ENCODE results near the gene TCEAL3. TPM values are rescaled to one million over a fixed set of nuclear protein-coding genes. Genes with fewer than 3 reads are reported as not detected.
"Not testable (repeated sequence)": the region's sequence is repeated elsewhere in the genome, so short reads cannot be mapped to it uniquely, and the experiment has no call there.

Gene TCEAL3, protein sequence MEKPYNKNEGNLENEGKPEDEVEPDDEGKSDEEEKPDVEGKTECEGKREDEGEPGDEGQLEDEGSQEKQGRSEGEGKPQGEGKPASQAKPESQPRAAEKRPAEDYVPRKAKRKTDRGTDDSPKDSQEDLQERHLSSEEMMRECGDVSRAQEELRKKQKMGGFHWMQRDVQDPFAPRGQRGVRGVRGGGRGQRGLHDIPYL
- 1.0 and 1.6 TPM in 2 replicates for total RNA-seq

DNA sequence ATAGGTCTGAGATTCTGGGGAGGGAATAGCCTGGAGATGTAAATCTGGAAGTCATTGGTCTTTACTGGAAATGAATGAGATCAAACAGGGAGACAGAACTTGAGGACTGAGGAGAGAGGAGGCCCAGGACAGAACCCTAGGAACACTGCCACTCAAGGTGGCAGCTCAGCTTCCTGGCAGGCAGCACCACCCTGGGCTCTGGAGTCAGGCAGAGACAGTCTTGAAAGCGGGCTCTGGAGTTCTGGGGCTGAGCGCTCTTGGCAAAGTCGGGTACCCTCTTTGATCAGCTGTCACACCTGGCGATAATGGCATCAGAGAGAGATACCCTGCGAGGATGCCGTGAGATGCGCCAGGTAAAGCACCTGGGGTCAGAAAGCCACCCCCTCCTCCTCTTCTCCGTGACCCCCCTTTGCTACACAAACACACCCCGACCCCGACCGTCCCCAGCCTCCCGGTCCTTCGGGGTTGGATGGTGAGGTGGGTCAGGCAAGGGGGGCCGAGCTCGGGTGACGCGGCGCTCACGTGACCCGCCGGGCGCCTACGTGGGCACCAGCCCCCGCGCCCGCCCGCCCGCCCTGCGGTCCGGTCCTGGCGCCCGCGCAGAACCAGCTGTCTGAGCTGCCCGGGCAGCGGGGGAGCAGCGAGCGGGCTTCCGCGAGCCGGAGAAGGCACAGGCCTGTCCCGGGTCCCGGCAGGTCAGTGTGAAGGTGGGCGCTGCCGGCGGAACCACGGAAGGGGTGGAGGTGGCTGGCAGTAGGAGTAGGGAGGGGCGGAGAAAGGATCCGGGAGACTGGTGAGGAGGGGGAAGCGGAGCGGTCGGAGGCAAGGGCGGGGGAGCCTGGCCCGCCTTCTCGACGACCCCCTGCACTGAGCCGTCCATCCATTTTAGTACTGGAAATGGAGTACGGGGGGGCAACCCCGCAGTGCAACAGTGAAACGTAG, at the start of gene TCEAL3:
TCEAL3 (plus strand) TSS at position 600 of the 942 bp plus-strand sequence. CDS start 1,102 bp downstream, outside the sequence.
- intact Hi-C loops (cut with micrococcal nuclease), result no loop called here

DNA sequence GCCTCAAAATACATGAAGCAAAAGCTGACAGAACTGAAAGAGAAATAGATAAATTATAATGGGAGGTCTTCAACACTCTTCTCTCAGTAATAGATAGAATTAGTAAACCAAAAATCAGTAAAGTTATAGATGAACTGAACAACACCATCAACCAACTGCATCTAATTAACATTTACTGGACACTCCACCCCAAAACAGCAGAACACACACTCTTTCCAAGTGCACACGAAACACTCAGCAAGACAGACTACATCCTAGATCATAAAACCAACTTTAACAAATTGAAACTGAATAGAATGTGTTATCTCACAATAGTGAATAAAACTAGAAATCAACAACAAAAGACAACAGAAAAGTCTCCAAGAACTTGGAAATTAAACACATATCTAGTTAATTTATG, 47.5 kb upstream of the TCEAL3 start:
- intact Hi-C loops (cut with micrococcal nuclease), result no loop called here

DNA sequence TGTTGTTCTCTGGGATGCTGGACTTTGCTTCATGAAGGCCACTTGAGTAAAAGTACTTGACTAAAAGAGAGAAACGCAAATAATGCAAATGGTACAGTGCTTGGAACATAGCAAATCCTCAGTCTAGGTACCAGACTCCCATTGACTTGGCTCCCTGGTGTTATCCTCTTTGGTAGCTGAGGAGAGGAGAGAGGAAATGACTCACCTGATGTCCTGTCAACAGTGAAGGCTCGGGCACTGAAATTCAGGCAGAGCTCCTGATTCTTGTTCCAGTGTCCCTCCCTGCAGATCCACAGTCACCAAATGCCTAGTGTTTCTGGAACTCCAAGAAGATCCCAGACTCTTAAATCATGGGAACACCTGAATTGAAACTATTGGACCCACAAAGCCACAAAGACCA, 45.0 kb upstream of the TCEAL3 start:
- intact Hi-C loops (cut with micrococcal nuclease), result no loop called here

DNA sequence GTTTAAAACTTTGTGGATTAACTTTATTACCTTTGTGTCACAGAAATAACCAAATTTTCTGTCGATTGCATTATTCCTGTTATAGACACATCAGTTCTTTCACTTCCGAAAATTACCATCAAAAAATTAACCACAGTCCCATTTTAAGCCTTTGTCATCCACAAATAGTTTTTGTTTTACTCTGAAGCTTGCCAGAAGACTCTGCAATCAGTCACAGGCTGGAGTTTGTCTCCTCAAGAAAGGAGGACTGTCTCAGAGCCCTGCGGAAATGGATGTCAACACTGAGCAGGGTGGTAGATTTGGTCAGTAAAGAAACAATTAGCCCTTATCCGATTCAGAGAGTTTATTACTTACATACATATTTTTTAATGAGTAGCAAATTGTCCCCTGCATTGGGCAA, 42.6 kb upstream of the TCEAL3 start:
- intact Hi-C loops (cut with micrococcal nuclease), result no loop called here

DNA sequence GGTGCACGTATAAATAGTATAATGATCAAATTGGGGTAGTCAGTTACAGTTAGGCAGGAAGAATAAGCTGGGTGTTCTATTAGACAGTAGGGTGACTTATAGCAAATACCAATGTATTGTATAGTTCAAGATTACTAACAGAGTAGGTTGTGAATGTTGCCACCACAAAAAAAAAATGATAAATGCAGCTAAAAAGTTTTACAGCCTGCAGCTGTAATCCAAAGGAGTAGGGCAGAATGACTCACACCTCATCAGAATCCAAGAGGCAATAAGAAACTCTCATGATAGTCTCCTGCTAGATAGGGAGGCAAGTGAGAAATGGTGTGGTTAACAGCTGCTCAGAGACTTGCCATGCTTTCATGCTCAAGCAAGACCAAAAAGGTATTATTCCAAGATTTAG, 42.0 kb upstream of the TCEAL3 start:
- intact Hi-C loops (cut with micrococcal nuclease), result no loop called here

DNA sequence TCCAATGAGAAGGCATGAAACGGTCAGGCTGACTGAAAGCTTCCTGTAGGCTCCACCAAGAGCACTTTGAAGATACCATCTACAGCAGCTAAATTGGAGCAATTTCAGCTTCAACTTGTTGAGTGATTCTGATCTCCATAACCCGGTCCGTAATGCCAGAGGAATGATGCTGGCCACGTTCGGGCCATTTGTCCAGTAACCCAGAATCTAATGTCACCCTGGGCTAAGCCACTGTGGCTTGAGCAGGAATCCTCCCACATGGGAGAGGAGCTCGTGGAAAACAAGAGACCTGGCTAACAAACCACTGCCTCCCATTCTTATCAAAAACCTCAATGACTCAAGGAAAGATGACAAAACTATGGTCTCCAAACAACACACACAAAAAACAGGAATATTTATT, 36.6 kb upstream of the TCEAL3 start:
- intact Hi-C loops (cut with micrococcal nuclease), result no loop called here

DNA sequence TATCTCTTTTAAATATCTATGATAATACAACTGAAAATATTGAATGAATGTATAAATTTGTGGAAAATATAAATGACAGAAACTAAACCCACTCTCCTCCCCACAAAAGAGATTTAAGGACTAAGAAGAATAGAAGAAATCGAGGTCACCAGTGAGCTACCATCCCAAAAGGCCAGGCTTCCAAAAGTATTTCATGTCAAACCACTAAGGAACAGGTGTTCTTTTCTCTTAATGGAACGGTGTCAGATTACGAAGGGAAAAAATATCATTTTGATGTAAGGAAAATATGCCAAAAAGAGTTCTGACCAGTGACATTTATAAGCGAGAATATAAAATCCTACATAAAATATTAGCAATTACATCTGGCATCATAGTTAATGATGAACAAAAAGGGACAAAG, 36.0 kb upstream of the TCEAL3 start:
- intact Hi-C loops (cut with micrococcal nuclease), result no loop called here

DNA sequence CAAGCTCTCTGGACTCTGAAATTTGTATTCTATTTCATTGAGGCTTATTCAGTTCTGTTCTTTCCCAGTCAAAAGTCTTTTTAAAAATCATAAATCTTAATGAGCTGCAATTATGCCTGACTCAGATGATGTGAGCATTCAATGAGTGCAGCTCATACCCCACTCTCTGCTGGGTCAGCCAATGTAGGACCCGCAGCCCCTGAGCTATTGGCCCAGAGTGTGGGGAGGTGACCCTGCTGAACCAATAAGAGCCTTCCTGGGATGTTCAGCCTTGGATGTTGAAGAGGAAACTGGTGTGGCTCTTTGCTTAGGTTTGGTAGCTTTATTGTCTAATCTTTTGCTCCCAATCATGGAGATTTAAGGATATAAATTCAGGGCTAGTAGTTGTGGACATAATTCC, 34.6 kb upstream of the TCEAL3 start:
- intact Hi-C loops (cut with micrococcal nuclease), result no loop called here

DNA sequence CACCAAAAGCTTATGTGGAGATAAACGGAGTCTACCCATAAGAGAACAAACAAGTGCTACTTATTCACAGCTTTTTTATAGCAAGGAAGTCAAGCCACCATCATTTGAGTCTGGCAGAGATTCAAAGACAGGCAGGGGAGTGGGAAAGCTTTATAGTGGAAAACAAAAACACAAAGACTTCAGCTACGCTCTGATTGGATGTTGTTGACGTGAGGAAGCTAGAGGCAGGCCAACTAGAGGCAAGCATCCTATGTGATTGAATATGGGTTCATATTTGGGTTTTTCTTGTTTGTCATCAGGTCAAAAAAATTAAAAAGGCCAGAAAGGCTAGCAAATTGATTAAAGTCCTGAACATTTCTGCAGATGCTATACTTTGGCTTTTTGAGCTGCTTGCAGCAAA, 23.2 kb upstream of the TCEAL3 start:
- intact Hi-C loops (cut with micrococcal nuclease), result no loop called here

DNA sequence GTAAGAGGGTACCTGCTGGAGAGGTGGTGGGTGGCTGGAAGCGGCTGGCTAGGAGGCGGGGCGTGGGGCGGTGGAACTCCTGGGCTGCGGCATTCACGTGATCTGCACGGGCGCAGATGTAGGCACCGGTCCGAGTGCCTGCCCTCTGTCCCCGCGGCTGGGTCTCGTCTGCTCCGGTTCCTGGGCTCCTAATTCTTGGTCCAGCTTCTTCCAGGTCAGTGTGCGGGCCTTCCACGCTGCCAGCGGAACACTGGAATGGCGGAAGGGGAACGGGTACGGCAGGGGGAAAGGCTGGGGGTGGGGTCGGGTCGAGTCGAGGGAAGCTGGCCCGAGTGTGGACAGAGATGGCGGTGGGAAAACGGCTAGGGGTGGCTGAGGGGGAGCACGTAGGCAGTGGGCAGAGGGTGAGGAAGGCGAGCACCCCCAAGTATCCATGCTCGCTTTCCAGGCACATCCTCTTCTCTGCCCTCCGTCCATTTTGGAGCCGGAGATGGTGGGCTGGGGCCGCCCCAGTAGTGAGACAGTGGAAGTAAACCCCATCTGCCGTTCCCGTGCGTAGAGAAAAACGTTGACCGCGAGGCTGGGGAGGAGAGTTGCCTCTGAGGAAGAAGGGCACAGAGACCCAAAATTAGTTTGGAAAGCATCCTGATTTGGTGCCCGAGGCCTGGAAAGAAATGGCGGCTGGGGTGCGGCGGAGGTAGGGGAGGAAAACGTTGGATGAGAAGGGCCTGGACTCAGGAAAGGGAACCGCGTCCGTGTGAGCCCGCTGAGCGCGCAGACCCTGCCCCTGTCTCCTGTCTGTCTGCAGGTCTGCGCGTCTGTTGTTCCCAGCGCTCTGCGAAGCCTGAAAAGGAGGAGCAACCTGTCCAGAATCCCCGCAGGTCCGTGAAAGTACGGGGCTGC, 22.1 kb upstream of the TCEAL3 start, which contains the start of gene TCEAL4:
TCEAL4 (plus strand) TSS at position 105 of the 903 bp plus-strand sequence. CDS start 1,161 bp downstream, outside the sequence.
- intact Hi-C loops (cut with micrococcal nuclease), result no loop called here

DNA sequence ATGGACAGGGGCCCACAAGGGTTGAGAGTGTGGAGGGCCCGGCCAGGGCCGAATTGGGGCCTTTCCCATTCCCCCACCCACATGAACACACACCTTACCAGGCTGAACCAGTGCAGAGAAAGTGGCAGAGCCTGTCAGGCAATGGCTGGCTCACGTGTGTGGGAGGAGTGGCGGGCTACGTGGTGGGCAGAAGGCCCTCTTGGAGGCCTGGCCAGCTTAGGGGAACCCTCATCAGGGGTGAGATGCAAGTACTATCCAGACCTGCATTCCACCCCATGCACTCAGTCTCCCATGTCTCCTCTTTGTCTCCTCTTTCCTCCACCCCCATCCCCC, 21.5 kb upstream of the TCEAL3 start:
- intact Hi-C loops (cut with micrococcal nuclease), result no loop called here

DNA sequence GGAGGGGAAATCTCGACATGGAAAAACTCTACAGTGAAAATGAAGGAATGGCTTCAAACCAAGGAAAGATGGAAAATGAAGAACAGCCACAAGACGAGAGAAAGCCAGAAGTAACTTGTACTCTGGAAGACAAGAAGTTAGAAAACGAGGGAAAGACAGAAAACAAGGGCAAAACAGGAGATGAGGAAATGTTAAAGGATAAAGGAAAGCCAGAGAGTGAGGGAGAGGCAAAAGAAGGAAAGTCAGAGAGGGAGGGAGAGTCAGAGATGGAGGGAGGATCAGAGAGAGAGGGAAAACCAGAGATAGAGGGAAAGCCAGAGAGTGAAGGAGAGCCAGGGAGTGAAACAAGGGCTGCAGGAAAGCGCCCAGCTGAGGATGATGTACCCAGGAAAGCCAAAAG, 21.1 kb upstream of the TCEAL3 start:
- intact Hi-C loops (cut with micrococcal nuclease), result no loop called here

DNA sequence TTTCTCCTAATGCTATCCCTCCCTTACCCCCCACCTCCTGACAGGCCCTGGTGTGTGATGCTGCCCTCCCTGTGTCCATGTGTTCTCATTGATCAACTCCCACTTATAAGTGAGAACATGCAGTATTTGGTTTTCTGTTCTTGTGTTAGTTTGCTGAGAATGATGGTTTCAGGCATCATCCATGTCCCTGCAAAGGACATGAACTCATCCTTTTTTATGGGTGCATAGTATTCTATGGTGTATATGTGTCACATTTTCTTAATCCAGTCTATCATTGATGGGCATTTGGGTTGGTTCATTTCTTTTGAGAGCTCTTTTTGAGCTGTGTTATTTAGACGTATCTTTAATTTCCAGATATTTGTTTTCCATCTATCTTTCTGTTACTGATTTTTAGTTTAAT, 15.5 kb upstream of the TCEAL3 start:
- intact Hi-C loops (cut with micrococcal nuclease), result not testable (repeated sequence)

DNA sequence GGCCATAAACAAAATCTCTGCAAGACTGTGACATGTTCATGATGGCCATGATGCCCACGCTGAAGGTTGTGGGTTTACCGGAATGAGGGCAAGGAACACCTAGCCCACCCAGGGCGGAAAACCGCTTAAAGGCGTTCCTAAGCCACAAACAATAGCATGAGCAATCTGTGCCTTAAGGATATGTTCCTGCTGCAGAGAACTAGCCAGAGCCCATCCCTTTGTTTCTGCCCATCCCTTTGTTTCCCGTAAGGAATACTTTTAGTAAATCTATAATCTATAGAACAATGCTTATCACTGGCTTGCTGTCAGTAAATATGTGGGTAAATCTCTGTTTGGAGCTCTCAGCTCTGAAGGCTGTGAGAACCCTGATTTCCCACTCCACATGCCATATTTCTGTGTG, 12.6 kb upstream of the TCEAL3 start:
- intact Hi-C loops (cut with micrococcal nuclease), result not testable (repeated sequence)

DNA sequence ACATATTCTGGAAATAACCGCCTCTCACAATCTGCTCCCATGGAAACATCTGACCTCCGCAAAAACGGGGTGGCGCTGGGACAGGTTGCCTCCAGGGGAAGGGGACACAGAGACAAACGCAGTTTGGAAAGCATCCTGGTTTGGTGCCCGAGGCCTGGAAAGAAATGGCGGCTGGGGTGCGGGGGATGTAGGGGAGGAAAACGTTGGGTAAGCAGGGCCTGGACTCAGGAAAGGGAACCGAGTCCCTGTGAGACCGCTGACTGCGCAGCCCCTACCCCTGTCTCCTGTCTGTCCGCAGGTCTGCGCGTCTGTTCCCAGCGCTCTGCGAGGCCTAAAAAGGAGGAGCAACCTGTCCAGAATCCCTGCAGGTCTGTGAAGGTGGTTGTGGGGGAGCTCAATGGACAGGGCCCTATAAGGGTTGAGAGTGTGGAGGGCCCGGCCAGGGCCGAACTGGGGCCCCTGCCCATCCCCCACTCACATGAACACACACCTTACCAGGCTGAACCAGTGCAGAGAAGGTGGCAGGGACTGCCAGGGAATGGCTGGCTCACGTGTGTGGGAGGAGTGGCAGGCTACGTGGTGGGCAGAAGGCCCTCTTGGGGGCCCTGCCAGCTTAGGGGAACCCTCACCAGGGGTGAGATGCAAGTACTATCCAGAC, 672 bp downstream of the TCEAL3 start:
- intact Hi-C loops (cut with micrococcal nuclease), result no loop called here

DNA sequence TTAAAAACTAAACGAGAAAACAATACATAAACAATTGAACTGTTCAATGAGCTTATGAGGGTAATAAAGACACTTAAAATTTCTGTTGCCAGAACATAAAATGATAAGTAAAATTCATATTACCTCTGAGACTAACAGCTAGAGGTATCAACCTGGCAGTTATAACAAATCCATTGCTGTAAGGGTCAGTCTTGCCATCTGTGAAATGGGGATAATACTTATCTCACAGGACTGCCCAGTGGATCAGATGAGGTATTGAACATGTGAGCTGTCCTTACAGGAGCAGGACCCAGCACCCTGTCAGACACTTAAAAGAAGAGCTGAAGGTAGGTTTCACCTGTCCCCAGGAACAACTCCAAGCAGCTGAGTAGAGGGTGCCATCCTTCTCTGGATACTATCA, 2.5 kb downstream of the TCEAL3 start:
- intact Hi-C loops (cut with micrococcal nuclease), result no loop called here

DNA sequence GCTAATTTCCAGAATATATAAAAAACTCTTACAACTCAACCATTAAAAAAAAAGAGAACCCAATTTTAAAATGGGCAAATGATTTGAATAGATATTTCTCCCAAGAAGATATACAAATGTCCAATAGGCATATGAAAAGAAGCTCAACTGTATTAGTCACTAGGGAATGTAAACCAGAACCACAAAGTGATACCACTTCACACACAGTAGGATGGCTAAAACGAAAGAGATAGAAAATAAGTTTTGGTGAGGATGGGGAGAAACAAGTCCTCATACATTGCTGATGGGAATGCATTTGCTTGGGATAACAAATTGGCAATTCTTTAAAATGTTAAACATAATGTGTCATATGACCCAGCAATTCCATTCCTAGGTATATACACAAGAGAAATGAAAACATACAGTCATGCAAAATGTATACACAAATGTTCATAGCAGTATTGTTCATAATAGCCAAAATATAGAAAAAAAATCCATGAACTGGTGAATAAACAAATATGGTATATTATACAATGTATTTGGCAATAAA, 5.7 kb downstream of the TCEAL3 start:
- intact Hi-C loops (cut with micrococcal nuclease), result no loop called here

DNA sequence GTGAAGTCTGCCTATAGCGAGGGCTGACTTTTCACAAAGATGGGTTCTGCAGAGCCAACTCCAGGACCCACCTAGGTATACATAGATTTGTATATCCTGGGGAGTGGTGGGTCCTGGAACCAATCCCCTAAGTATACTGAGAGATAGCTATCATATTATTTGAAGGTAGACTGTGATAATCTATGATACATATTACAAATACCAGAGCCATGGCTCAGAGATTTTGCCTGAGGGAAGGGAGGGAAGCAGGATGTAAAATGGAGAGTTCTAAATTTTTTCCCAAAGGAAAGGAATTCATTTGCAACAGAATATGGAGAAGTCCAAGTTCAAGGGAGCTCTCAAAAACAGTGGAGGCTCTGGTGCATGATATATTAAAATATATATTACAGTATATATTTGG, 7.2 kb downstream of the TCEAL3 start:
- intact Hi-C loops (cut with micrococcal nuclease), result no loop called here

DNA sequence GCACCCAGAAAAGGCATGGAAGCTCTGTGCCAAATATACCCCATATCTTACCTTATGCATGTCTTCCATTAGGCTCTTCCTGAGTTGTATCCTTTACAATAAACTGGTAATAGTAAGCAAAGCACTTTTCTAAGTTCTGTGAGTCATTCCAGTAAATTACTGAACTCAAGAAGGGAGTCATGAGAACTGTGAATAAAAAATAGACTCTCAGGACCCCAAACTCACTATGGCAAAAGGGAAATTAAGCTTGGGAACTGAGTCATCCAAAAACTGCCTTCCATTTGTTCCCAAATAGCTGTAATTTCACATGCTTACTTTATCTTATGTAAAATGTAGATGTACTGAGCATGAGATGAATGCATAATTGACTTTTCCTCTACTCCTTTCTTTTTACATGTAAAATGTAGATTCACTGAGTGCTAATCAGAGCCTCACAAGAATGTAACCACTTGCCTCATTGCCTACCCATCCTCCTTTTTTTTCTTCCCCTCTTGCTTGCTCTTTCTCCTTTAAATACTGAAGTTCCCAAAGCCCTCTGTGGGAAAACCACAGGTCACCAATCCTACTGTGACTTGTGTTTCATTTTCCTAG, 8.1 kb downstream of the TCEAL3 start:
- intact Hi-C loops (cut with micrococcal nuclease), result no loop called here

DNA sequence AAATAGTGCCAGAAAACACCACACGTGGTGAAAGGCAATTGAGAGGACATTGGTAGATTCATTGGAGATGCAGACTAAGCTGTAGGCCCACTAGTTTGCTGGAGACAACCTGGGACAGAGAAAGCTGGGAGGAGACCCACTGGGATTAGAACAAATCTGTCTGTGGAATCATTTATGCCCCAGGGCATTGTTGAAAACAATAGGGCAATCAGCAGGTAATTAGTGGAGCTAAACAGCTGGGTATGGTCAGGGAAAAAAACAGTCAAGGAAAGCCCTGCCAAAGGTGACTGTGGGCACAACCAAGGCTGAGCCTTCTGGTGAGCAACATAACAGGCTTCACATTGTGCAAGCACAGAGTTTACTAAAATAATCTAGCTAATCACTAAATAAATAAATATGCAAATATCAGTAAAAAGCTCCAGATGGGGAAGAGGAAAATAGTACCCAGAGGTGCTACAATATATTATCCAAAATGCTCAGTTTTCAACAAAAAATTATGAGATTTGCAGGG, 9.0 kb downstream of the TCEAL3 start:
- intact Hi-C loops (cut with micrococcal nuclease), result no loop called here

Measured in T-helper 2 cell treated with Interferon-gamma antibody and Interleukin-4, amounts not matched to agents 100 ng/mL and 5 ng/mL, for 36 hours (primary cell).